NOMO-1 (cell line): ENCODE results near the gene ERC2.

Experiments
- DNase-seq, 2 experiments: peaks; one replicate each; lab custom pipeline; 2025; ENCODE audit not compliant: unreplicated experiment in 2 of 2; lab: John Stamatoyannopoulos, UW

ERC2 gene

DNA sequence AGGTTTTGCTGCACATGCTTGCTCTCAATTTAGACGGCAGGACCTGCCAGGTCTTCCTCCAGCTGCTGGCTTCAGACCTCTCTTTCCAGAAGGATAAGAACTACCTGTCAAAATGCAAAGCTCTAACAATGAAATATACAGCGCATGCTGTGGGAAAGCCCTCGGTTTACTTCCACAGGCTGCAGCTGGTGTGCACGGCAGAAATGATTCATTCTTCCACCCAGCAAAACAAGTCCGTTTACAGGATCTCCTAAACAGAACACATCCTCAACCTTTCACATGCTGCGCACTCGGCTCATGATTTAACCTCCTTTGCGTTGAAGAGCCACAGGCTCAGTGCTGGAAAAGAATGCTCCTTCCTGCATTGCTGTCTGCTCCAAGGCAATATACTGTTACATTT lies 888.8 kb downstream of the ERC2 start:
- DNase-seq: no peak

- DNase-seq: no peak
Measured at GRCh38 chr3:55576621-55577388, 891.5 kb downstream of the ERC2 start.

DNA sequence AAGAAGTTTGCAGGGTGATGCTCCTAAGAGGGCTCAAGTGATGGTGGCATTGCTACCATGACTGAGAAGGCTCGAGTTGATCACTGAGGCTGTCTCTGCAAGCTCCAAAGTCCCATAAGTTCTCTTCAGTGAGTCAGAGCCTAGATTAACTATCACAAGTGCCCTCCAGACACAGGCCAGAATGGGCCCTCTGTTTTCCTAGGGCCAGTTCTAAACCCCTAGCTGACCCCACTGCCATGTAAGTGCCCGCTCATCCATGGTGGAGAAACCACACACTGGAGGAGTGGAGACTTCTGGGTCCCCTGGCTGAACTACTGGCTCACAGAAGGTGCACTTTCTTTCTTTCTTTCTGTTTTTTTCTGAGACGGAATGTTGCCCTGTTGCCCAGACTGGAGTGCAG lies 893.6 kb downstream of the ERC2 start:
- no peak for DNase-seq

- no peak for DNase-seq
Measured at GRCh38 chr3:55572816-55573215, 895.5 kb downstream of the ERC2 start.

- DNase-seq: no peak
Measured at GRCh38 chr3:55571913-55572312, 896.4 kb downstream of the ERC2 start.

- no peak for DNase-seq
Measured at GRCh38 chr3:55571216-55571813, 897.0 kb downstream of the ERC2 start.

GRCh38 chr3:55570271-55570711 lies 898.0 kb downstream of the ERC2 start:
- DNase-seq: no peak

DNA sequence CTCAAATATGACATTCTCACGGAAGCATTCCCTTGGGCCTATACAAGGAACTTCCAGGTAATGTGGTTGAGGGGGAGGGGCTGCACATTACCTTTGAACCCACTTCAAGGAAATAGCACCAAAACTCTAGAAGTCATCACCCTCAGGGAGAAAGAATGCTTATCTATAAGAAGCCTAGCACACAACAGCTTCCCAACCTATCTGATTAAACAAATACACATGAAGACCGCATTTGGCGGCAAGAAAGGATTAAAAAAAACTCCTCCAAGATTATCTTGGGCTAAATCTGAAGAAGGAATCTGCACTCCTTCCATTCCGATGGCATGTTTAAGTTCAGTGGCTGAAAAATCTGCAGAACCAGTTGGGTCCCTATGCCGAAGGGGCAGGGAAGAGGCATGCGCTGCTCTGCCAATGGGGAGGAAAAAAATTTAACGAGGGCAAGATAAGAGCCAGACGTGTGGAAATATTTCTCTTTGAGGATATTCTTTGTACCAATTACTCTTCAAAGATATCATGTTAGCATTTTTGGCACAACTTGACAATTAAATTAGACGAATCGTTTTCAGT lies 899.2 kb downstream of the ERC2 start:
- DNase-seq: no peak

GRCh38 chr3:55567615-55568014 lies 900.7 kb downstream of the ERC2 start:
- DNase-seq: no peak

GRCh38 chr3:55567121-55567520 lies 901.1 kb downstream of the ERC2 start:
- DNase-seq: no peak

GRCh38 chr3:55565521-55565920 lies 902.7 kb downstream of the ERC2 start:
- DNase-seq: no peak

DNA sequence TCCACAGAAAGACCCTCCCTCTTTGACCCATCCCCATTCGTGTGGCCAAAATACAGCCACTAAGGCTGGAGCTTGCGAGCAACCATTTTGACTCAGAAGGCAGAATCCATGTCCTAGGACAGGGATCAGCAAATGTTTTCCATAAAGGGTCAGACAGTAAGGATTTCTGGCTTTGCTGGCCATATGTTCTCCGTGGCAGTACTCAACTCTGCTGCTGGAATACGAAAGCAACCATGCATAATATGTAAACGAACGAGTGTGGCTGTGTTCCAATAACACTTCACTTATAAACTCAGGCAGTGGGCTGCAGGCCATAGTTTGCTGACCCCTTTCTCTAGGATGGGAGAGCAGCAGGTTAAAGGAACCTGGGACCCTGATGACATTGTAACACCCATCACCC lies 903.5 kb downstream of the ERC2 start:
- no peak for DNase-seq

- no peak for DNase-seq
Measured at GRCh38 chr3:55562700-55563099, 905.6 kb downstream of the ERC2 start.

GRCh38 chr3:55559500-55560423 lies 908.5 kb downstream of the ERC2 start:
- DNase-seq: no peak

GRCh38 chr3:55558316-55558715 lies 910.0 kb downstream of the ERC2 start:
- no peak for DNase-seq

DNA sequence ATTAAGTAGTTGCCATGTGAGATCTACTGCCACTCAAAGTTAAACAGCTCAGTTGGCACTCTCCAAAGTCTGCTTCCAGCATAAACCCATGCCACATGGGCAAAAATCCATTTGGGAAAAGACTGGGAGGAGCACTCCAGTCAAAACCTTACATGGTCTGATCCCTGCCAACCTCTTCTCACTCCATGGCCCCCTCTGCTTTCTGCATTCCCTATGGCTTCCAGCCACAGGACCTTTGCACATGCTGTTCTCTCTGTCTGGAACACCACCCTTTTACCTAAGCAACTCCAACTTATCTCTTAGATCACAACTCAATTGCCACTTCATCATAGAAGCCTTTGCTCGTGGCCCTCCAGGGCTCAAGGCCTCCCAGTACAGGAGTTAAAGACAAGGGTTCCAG lies 910.7 kb downstream of the ERC2 start:
- no peak for DNase-seq

DNA sequence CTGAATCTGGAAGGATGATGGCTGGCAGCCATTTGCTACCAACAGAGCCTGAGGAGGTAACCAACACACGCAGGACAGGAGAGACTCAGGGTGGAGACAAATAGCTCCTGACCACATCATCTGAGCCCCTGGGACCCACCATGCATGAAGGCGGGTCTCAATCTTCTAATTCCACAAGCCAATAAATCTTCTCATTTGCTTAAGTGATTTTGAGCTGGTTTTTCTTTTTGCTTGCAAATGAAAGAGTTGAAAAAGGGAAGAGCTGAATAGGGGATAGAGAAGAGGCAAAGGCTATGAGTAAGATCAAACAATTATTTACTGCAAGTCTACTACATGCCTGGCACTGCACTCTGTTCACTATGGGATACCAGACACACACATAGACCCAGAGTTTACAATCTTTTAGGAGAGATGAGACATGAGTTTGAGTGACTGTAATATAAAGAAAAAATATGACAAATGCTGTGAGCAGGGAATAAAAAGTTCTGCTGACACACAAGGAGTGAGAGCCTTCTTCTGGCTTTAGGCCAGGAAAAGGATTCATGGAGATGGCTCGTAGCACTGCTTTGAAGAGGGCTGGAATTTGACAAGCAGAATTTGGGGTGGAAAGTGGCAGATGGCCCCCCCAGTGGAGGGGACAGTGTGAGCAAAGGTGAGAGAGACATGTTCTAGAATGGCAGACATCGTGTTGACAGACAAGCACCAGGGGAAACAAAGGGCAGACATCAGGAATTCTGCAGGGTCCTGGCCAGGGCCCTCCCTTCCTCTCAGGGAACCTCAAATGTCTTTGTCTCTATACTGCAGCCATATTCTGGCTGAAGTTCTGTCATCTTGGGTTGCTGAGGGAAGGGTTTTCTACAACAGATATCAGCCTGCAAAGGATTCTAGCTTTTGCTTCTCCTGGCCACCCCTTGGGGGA lies 911.4 kb downstream of the ERC2 start:
- no peak for DNase-seq

- no peak for DNase-seq
Measured at GRCh38 chr3:55555873-55556618, 912.2 kb downstream of the ERC2 start.

GRCh38 chr3:55554634-55555425 lies 913.4 kb downstream of the ERC2 start:
- DNase-seq: no peak
